ENCODE data around the gene FLYWCH1.
"Not testable (repeated sequence)": the region's sequence is repeated elsewhere in the genome, so short reads cannot be mapped to it uniquely, and the experiment has no call there.

The FLYWCH1 gene

GRCh38 chr16:2928151-2928550 lies 16.4 kb downstream of the FLYWCH1 start:
- DNase-seq: not testable (repeated sequence)

- DNase-seq: no peak
Observed at GRCh38 chr16:2928796-2929195, 17.1 kb downstream of the FLYWCH1 start.

- no peak for DNase-seq
Observed at GRCh38 chr16:2929693-2930092, 18.0 kb downstream of the FLYWCH1 start.

DNA sequence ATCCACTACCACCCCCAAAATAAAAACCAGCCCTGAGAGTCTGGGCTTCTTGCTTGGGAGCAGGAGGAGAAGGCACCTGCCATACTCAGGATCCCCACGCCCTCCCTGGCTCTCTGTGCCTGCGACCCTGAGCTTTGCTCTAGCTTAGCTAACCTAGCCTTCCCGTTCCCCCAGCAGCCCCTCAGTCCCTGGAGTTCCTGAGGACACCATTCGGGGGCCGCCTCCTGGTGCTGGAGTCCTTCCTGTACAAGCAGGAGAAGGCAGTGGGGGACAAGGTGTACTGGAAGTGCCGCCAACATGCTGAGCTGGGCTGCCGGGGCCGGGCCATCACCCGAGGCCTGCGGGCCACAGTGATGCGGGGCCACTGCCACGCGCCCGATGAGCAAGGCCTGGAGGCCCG lies 18.5 kb downstream of the FLYWCH1 start:
- DNase-seq: no peak

DNA sequence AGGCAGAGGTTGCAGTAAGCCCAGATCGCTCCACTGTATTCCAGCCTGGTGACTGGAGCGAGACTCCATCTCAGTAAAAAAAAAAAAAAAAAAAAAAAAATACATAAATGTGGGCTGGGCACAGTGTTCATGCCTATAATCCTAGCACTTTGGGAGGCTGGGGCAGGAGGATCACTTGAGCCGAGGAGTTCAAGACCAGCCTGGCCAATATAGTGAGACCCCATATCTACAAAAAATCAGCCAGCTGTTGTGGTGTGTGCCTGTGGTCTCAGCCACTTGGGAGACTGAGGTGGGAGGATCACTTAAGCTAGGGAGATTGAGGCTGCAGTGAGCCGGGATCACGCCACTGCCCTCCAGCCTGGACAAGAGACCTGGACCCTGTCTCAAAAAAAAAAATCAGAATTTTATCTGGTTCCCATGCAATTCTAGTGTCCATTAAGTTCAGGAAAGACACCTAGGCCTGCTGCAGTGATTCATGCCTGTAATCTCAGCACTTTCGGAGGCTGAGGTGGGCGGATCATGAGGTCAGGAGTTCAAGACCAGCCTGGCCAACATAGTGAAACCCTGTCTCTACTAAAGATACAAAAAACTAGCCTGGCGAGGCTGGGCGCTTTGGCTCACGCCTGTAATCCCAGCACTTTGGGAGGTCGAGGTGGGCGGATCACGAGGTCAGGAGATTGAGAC lies 19.6 kb downstream of the FLYWCH1 start:
- not testable (repeated sequence) for DNase-seq

DNA sequence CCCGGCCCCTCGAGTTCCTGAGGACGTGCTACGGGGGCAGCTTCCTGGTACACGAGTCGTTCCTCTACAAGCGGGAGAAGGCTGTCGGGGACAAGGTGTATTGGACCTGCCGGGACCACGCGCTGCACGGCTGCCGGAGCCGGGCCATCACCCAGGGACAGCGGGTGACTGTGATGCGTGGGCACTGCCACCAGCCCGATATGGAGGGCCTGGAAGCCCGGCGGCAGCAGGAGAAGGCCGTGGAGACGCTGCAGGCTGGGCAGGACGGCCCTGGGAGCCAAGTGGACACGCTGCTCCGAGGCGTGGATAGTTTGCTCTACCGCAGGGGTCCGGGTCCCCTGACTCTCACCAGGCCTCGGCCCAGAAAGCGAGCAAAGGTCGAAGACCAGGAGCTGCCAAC lies 21.4 kb downstream of the FLYWCH1 start:
- DNase-seq: no peak

GRCh38 chr16:2933701-2934100 lies 22.0 kb downstream of the FLYWCH1 start:
- no peak for DNase-seq

GRCh38 chr16:2934450-2934849 lies 22.7 kb downstream of the FLYWCH1 start:
- DNase-seq: no peak

DNA sequence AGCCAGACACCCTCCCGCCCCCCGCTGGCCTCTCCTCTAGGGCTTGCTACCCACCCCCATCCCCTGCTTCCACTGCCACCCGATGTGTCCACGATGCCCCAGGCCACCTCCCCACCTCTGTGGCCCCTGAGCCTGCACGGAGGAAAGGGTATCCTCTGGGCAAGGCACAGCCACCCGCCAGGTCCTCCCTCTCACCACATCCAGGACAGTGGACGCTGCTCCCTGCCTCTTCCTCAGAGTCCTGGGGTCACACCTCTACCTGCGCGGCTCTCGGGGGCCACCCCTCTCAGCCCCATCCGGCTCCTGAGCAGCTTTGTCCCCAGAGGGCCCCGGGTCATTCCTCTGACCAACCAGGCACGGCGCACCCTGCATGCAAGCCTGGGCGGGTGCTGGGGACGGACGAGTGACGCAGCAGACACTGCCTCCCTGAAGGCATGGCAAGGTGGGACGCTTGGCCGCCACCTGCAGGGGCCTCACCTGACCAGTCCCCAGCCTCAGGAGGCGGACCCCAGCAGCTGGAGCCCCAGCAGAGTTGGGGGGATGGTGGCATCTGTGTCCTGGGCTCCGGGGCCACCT lies 24.8 kb downstream of the FLYWCH1 start:
- DNase-seq: no peak

DNA sequence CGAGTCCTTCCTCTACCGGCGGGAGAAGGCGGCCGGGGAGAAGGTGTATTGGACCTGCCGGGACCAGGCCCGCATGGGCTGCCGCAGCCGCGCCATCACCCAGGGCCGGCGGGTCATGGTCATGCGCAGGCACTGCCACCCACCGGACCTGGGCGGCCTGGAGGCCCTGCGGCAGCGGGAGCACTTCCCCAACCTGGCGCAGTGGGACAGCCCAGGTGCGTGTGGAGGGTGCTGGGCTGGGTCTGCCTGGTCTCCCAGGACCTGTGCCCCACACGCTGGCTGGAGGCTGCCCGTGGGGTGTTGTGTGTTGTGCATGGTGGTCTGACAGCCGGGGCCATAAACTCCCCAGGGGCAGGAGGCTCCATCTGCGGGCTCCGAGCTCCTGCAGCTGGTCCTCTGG lies 25.4 kb downstream of the FLYWCH1 start:
- no peak for DNase-seq

- no peak for DNase-seq
Observed at GRCh38 chr16:2938206-2938605, 26.5 kb downstream of the FLYWCH1 start.

DNA sequence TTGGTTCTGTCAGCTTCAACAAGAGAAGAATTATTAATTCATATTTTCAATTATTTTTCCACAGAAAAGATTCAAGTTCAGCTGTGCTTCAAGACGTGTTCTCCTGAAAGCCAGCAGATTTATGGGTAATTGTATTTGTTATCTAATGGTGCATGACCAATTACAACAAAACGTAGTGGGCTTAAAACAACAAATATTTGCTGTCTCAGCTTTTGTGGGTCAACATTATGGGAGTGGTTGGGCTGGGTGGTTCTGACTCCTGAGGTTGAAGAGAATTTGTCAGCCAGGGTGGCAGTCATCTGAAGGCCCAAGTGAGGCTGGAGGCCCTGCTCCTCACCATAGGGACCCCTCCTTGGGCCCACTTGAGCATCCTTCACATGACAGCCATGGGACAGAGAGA lies 28.2 kb downstream of the FLYWCH1 start:
- no peak for DNase-seq

GRCh38 chr16:2942045-2942444 lies 30.3 kb downstream of the FLYWCH1 start:
- DNase-seq: no peak

DNA sequence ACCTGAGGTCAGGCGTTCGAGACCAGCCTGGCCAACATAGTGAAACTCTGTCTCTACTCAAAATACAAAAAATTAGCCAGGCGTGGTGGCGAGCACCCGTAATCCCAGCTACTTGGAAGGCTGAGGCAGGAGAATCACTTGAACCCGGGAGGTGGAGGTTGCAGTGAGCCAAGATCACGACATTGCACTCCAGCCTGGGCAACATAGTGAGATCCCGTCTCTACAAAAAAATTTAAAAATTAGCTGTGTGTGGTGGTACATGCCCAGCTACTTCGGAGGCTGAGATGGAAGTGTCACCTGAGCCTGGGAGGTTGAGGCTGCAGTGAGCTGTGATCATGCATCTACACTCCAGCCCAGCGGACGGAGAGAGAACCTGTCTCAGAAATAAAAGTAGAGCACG lies 32.0 kb downstream of the FLYWCH1 start:
- not testable (repeated sequence) for DNase-seq

- DNase-seq: no peak
Observed at GRCh38 chr16:2946649-2947048, 34.9 kb downstream of the FLYWCH1 start.

GRCh38 chr16:2948807-2949704 lies 37.3 kb downstream of the FLYWCH1 start:
- no peak for DNase-seq

DNA sequence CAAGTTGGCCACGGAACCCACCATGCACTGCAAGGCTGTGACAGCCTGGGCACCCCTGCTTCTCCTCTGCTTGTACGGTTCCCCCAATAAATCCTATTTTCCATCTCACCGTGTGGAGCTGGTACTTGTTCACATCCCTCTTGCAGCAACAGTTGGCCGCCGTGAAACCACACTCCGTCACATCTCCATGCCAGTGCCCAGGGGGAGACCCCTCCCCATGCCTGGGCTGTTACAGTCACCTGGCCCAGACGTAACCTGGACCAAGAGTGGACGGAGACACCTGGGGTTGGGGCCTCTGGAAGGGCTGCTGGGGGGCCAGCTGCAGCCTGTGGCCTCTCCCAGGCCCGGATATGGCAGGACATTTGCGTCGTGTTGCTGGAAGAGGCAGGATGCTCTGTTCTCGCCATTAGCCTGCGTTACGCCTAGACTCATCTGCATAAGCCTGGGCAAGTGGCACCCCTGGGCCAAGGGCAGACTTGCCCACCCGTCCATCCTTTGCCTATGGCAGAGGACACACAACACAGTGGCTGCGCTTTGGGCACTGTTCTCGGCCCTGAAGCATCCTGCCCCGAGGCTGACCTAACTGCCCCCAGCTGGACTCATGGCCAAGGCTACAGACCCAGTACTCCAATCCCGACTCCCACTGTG lies 38.1 kb downstream of the FLYWCH1 start:
- no peak for DNase-seq

- DNase-seq: no peak
Observed at GRCh38 chr16:2950353-2950724, 38.6 kb downstream of the FLYWCH1 start.

DNA sequence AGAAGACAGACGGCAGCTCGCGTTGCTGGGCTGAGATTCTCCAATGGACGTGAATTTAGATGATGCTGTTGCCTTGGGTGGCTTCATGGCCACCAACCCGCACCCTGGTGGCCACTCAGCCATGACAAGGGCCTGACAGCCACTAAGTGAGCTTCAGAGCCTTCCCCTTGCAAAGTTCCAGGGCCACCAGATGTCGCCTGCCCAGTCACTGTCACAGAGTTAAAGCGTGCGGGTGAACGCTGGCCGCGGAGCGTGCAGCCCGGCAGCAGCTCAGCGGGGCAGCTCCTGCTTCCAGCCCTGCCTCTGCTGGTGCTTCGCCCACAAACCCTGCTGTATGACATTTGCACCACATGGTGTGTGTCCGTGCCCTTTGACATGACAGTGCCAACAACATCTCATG lies 39.0 kb downstream of the FLYWCH1 start:
- DNase-seq: no peak

DNA sequence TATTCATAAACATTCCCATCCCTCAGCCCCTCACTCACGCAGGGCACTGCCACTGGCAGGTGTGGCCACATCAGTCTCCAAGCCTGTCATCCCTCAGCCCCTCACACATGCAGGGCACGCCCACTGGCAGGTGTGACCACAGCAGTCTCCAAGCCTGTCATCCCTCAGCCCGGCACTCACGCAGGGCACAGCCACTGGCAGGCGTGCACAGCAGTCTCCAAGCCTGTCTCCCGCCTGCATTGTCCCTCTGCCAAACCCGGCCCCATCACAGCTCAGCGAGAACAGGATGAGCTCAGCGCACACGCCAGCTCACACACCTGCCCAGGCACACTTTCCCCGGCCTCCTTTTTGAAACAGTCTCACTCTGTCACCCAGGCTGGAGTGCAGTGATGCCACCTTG lies 40.9 kb downstream of the FLYWCH1 start:
- DNase-seq: no peak

DNA sequence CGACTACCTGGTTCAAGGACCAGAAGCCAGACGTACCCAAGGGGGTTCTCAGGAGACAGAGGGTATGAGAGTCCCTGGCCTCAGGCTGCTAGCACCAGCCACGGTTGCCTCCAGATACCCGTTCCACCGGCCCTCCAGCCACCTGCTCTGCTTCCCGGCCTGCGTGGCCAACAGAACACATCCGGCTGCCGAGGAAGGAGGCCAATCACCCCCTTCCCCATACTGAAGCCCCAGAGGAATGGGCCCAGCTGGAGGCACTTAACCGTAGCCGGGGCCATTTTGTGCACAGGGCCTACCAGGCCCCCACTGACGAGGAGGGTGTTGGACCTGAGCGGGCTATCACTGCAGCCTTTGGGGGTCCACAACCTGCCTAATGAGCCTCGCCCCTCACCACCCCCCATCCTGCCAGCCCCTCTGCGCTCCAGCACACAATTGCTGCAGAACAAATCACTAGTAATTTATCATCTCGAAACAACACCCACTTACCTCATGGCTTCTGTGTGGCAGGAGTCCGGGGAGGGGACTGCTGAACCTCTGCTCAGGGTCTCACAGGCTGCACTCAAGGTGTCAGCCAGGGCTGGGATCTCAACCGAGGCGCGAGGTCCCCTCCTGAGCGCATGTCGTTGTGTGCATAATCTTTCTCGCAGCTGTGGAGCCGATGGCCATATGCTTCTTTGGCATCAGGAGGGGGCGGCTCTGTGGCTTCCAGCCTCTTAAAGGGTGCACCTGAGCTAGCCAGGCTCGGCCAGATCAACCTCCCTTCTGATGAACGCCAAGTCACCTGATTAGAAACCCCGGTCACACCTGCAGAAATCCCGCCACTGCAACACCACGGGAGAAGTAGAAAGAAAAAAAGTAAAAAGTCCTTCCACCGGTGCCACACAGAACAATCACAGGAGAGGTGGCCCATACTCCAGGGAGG lies 42.2 kb downstream of the FLYWCH1 start:
- no peak for DNase-seq

DNA sequence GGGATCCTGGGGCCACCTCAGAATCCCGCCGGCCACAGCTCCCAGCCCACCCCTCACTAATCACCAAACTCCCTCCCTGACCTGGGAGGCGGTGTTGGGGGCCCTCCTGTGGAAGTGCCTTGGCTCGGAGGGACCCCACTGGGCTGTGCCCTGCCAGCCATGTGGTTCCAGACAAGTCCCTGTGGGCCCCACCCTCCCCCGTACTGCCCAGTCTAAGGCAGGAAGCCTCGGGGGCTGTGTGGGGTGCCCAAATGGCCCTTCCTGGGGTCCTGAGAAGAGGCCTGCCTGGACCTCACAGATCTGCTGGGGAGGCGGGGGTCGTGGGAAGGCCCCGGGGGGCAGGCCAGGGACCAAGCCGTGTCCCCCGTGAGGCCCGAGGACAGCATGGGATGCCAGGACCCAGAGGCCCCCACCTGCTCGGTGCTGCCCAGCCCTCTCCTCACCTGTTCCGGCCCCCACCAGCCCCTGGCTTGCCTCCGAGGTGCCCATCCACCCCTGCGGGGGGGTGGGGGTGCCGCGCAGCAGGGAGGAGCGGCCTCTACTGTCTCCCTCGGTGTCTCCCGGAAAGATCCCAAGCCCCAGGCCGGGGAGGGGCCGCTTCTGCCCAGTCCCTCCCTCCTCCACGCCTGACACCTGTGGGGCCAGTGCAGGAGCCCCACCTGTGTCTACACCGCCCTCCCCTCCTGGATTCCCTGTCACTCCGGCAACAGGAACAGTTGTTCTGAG lies 43.1 kb downstream of the FLYWCH1 start:
- DNase-seq: no peak
